ENCODE measurements around the gene DDC. TPM values are rescaled to one million over a fixed set of nuclear protein-coding genes. Genes with fewer than 3 reads are reported as not detected.
"Not testable (repeated sequence)": the region's sequence is repeated elsewhere in the genome, so short reads cannot be mapped to it uniquely, and the experiment has no call there.

The DDC gene
- total RNA-seq, 4 donors from 2014 or later: not detected

DNA sequence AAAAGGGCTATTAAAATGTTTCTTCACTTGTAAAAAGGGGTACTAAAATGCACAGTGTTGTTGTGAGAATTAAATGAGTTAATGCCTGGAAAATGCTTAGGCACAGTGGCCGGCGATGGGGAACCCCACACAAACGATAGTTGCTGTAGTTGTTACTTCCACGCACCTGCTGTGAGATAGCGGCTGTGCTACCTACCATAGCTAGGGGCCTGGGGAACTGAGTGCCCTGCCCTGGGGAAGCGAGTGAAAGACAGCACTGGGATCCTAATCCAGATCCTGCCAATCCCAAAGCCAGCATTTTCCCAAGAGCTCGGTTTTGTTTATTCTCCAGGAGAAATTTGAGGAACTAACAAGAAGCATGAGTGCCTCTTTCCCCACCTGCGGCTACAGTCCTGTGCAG lies 27.8 kb downstream of the DDC start:
- intact Hi-C loops (cut with DNase I): loop anchor here (10.0 kb wide), 1 partner anchor 63 kb away; no protein-coding TSS in a partner anchor
- TF ChIP-seq POLR2AphosphoS5 (IDR thresholded peaks at IDR 0.05) (no peak), EP300 (IDR thresholded peaks at IDR 0.05) (no peak), POLR2A (IDR thresholded peaks at IDR 0.05; ENCODE audit: low read depth) (no peak)
- TF ChIP-seq, protein P1, sequence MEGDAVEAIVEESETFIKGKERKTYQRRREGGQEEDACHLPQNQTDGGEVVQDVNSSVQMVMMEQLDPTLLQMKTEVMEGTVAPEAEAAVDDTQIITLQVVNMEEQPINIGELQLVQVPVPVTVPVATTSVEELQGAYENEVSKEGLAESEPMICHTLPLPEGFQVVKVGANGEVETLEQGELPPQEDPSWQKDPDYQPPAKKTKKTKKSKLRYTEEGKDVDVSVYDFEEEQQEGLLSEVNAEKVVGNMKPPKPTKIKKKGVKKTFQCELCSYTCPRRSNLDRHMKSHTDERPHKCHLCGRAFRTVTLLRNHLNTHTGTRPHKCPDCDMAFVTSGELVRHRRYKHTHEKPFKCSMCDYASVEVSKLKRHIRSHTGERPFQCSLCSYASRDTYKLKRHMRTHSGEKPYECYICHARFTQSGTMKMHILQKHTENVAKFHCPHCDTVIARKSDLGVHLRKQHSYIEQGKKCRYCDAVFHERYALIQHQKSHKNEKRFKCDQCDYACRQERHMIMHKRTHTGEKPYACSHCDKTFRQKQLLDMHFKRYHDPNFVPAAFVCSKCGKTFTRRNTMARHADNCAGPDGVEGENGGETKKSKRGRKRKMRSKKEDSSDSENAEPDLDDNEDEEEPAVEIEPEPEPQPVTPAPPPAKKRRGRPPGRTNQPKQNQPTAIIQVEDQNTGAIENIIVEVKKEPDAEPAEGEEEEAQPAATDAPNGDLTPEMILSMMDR (IDR thresholded peaks at IDR 0.05): no peak
- Histone ChIP-seq H3K4me3 (no peak overlapping the region), H3K27me3 (peaks cover 0 to 10% (median 0%) of the 10 kb centered on the region in 4 donors), H3K4me1 (peaks cover 0 to 8% (median 2%) of the 10 kb centered on the region in 4 donors), H3K36me3 (no peaks in the 10 kb centered on the region), H3K9me3 (no peaks in the 10 kb centered on the region), H3K27ac (replicated peaks in 1 of 4) (no peak overlapping the region)
- peak; percentile 74 for DNase-seq (ENCODE audit: extremely low spot score)
- WGBS: 88% methylated on average over 8 of the region's 8 CpGs

DNA sequence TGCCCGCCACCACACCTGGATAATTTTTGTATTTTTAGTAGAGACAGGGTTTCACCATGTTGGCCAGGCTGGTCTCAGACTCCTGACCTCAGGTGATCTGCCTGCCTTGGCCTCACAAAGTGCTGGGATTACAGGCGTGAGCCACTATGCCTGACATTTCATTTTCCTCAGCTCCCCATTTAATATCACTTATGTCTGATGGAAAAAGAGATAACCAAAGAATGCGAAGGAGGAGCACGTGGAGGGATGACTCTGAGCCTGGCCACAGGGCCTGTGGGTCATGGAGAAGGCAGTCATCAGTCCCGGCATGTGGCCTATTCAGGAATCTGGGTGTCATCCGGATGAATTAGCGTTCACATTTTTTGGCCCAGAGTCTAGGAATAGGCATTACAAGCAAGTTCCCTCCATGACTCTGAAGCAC lies 29.9 kb downstream of the DDC start:
- H3K27me3 ChIP-seq: peaks cover 0 to 12% (median 0%) of the 10 kb centered on the region in 4 donors
- not testable (repeated sequence) for H3K9me3 ChIP-seq; H3K4me3 ChIP-seq; H3K27ac ChIP-seq (replicated peaks in 1 of 4); H3K36me3 ChIP-seq; H3K4me1 ChIP-seq
- intact Hi-C loops (cut with DNase I): loop anchor here (10.0 kb wide), 1 partner anchor 60 kb away; no protein-coding TSS in a partner anchor
- peak; percentile 87 for DNase-seq (ENCODE audit: extremely low spot score)
- WGBS: 86% methylated on average over 7 of the region's 7 CpGs

DNA sequence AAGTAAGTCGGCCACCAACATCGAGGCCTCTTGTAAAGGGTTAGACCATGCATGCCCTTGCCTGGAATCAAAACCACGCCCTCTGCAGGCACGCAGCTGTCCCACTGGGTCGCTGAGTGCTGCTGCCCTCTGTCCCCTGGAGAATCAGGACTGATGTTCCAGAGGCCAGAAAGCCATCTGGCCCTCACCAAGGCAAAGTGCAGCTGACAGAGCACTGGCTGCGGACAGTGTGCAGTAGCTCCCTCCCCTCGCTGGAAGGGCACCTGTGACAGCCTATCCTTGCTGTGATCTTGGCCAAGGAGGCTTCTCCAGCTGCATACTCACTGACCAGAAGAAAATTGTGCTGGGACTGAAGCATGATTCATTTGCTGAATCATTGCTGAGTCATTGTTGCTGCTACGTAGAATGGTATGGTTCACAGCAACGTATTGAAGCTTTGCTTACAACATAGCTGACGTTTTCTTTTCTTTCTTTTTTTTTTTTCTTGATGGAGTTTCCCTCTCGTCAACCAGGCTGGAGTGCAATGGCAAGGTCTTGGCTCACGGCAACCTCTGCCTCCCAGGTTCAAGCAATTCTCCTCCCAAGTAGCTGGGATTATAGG lies 30.4 kb downstream of the DDC start:
- peak; percentile 72 for DNase-seq (ENCODE audit: extremely low spot score)
- TF ChIP-seq EP300 (IDR thresholded peaks at IDR 0.05) (no peak), POLR2AphosphoS5 (IDR thresholded peaks at IDR 0.05) (peak; percentile 6 to 36)
- Histone ChIP-seq H3K4me1 (peaks cover 0 to 8% (median 2%) of the 10 kb centered on the region in 4 donors), H3K9me3 (no peaks in the 10 kb centered on the region), H3K36me3 (no peaks in the 10 kb centered on the region), H3K27ac (replicated peaks in 1 of 4) (no peak overlapping the region), H3K27me3 (peaks cover 0 to 15% (median 0%) of the 10 kb centered on the region in 4 donors), H3K4me3 (no peak overlapping the region)
- intact Hi-C loops (cut with DNase I): loop anchor here (10.0 kb wide), 1 partner anchor 60 kb away; no protein-coding TSS in a partner anchor
- WGBS: 59% methylated on average over 12 of the region's 12 CpGs

DNA sequence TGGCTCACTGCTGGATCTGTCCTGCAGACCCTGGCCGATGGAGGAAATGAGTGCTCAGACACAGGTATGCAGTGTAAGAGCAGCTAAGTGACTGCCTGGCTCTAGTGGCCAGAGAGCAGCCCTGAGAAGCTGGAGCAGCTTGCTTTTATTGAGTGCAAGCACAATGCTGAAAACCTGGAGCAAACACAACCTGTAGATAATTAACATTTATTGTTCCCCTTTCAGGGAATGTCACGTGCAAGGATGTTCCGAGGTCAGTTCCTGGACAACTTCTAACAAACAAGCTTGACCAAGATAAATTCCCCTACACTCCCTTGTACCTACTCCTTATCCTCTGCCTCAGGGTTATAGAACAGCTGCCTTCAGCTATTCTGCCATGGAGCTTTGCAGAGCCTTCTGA lies 31.3 kb downstream of the DDC start:
- intact Hi-C loops (cut with DNase I): loop anchor here (10.0 kb wide), 1 partner anchor 59 kb away; no protein-coding TSS in a partner anchor
- 67% methylated on average over 3 of the region's 3 CpGs for WGBS

DNA sequence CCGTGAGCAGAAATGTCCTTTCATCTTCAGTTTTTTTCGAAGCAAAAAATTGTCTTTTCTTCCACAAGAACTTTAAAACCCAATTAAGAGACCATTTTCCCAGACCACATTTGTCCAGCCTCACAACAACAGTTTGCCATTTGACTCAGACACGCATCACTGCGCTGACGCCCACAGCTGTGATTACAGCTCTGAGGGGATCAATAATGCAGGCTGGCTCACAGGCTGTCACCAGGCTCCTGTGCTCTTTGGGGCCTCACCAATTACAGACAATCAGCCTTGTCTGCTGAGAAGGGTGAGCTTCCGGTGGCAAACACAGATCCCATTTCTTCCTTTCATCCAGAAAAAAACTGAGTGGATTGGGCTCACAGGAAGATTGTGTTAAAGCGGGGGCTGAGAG lies 33.3 kb downstream of the DDC start:
- Histone ChIP-seq H3K4me1 (peaks cover 0 to 8% (median 2%) of the 10 kb centered on the region in 4 donors), H3K27ac (replicated peaks in 1 of 4) (no peak overlapping the region), H3K9me3 (no peaks in the 10 kb centered on the region), H3K36me3 (no peaks in the 10 kb centered on the region), H3K27me3 (peaks cover 0 to 18% (median 0%) of the 10 kb centered on the region in 4 donors), H3K4me3 (no peak overlapping the region)
- no peak for TF ChIP-seq POLR2A (IDR thresholded peaks at IDR 0.05; ENCODE audit: low read depth)
- WGBS: 81% methylated on average over 7 of the region's 7 CpGs
- peak; percentile 55 for DNase-seq (ENCODE audit: extremely low spot score)
- intact Hi-C loops (cut with DNase I): loop anchor here (10.0 kb wide), 1 partner anchor 57 kb away; no protein-coding TSS in a partner anchor

More for the DNA sequence above, 31.3 kb downstream of the DDC start:
- Histone ChIP-seq H3K4me3 (no peak overlapping the region), H3K27ac (replicated peaks in 1 of 4) (no peak overlapping the region), H3K9me3 (no peaks in the 10 kb centered on the region), H3K27me3 (peaks cover 0 to 18% (median 0%) of the 10 kb centered on the region in 4 donors), H3K4me1 (peaks cover 0 to 8% (median 2%) of the 10 kb centered on the region in 4 donors), H3K36me3 (no peaks in the 10 kb centered on the region)
- no peak for TF ChIP-seq POLR2A (IDR thresholded peaks at IDR 0.05; ENCODE audit: low read depth)
- TF ChIP-seq POLR2AphosphoS5 (IDR thresholded peaks at IDR 0.05): no peak
- TF ChIP-seq EP300 (IDR thresholded peaks at IDR 0.05): no peak
- TF ChIP-seq, protein P1 (IDR thresholded peaks at IDR 0.05): no peak
- DNase-seq (ENCODE audit: extremely low spot score): peak; percentile 87

DNA sequence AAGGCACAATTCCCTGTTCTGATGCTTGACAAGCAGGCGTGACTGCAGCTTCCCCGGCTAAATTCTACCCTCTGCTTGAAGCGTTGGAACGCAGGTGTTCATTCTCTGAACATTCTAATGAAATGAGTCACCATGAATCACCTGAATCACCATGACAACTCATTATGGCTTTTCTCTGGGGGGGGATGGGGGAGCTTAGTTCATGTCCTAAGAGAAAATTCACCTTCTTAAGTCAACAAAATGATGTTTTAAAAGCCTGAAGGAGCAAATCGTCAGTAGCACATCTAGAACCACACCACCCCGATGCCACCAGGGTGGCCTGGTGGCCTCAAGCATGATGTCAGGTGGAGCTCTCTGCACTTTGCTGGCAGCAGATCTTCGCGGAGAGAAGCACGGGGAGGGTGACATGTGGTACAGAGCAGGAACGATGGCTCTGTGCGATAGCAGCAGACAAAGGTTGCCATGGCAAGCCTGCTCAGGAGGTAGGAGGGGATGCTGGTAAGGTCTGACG lies 33.7 kb downstream of the DDC start:
- WGBS: 76% methylated on average over 12 of the region's 12 CpGs
- H3K4me1 ChIP-seq: peaks cover 0 to 8% (median 2%) of the 10 kb centered on the region in 4 donors
- no peaks in the 10 kb centered on the region for H3K9me3 ChIP-seq
- peaks cover 0 to 18% (median 0%) of the 10 kb centered on the region in 4 donors for H3K27me3 ChIP-seq
- no peak overlapping the region for H3K4me3 ChIP-seq
- no peaks in the 10 kb centered on the region for H3K36me3 ChIP-seq
- H3K27ac ChIP-seq (replicated peaks in 1 of 4): no peak overlapping the region
- DNase-seq (ENCODE audit: extremely low spot score): peak; percentile 64
- intact Hi-C loops (cut with DNase I): loop anchor here (10.0 kb wide), 1 partner anchor 57 kb away; no protein-coding TSS in a partner anchor
- TF ChIP-seq POLR2A (IDR thresholded peaks at IDR 0.05; ENCODE audit: low read depth) (no peak), EP300 (IDR thresholded peaks at IDR 0.05) (no peak), POLR2AphosphoS5 (IDR thresholded peaks at IDR 0.05) (no peak)
- TF ChIP-seq, protein P1 (IDR thresholded peaks at IDR 0.05): no peak

All from esophagus muscularis mucosa (tissue), 4 donors.